Astrocyte (in vitro differentiated cells and primary cell): ENCODE results near the gene IMP4.

ENCODE experiments used
- EZH2 ChIP-seq: IDR thresholded peaks from 2 replicates; pipeline ENCODE4 v1.6.1; 2012; ENCODE audit warnings: mild to moderate bottlenecking, low read length, inconsistent platforms; ENCODE audit not compliant: insufficient read depth
- TF ChIP-seq, protein P1 (sequence below): IDR thresholded peaks from 2 replicates; pipeline ENCODE4 v1.5.1; 2011; ENCODE audit warnings: low read depth, mild to moderate bottlenecking, inconsistent platforms, low read length, moderate library complexity; ENCODE audit not compliant: insufficient read depth

DNA sequence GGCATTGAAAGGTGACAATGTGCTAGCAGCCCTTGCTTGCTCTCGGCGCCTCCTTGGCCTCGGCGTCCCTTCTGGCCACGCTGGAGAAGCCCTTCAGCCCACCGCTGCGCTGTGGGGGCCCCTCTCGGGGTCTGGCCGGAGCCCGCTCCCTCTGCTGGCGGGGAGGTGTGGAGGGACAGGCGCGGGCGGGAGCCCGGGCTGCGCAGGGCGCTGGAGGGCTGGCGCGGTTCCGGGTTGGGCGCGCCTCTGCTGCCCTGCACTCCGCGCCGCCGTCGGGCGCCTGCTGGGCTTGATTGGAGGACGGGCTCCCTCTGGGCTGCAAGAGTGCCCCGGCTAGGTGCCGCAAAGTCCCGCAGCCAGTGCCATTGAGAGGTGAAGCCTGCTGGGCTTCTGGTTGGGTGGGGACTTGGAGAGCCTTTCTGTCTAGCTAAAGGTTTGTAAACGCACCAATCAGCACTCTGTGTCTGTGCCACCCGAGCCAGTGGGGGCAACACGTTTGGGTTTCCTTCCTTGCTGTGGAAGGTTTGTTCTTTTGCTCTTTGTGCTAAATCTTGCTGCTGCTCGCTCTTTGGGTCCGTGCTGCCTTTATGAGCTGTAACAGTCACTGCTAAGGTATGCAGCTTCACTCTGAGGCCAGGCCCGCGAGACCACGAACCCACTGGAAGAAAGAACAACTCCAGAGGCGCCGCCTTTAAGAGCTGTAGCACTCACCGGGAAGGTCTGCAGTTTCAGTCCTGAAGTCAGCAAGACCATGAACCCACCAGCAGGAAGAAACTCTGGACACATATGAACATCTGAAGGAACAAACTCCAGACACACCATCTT is 14.8 kb upstream of the IMP4 start:
- TF ChIP-seq, protein P1, sequence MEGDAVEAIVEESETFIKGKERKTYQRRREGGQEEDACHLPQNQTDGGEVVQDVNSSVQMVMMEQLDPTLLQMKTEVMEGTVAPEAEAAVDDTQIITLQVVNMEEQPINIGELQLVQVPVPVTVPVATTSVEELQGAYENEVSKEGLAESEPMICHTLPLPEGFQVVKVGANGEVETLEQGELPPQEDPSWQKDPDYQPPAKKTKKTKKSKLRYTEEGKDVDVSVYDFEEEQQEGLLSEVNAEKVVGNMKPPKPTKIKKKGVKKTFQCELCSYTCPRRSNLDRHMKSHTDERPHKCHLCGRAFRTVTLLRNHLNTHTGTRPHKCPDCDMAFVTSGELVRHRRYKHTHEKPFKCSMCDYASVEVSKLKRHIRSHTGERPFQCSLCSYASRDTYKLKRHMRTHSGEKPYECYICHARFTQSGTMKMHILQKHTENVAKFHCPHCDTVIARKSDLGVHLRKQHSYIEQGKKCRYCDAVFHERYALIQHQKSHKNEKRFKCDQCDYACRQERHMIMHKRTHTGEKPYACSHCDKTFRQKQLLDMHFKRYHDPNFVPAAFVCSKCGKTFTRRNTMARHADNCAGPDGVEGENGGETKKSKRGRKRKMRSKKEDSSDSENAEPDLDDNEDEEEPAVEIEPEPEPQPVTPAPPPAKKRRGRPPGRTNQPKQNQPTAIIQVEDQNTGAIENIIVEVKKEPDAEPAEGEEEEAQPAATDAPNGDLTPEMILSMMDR: no peak
- no peak for TF ChIP-seq EZH2
